Endothelial cell of umbilical vein (primary cell): ENCODE data around the gene TBC1D30. TPM values are rescaled to one million over a fixed set of nuclear protein-coding genes. Genes with fewer than 3 reads are reported as not detected.

Source experiments
- BruUV-seq: library from RNA; stranded (reverse); fragments of 400-500 nt; replicated peaks from 2 replicates; lab custom pipeline; 2021; lab: Mats Ljungman, UMichigan
- CTCF ChIA-PET: fragments of 300-600, 350-600 bp; sonication (Branson Sonifier 250); formaldehyde crosslinking; loops from one replicate; lab custom pipeline; 2021; ENCODE audit warnings: antibody characterized with exemption, inconsistent platforms; lab: Charles Lee
- POLR2A ChIA-PET: fragments of 300-600, 350-600 bp; sonication (Branson Sonifier 250); formaldehyde crosslinking; loops from one replicate; lab custom pipeline; 2021; ENCODE audit warnings: antibody characterized with exemption, inconsistent platforms; lab: Charles Lee
- DNase-seq: peaks from one replicate; pipeline ENCODE4 v3.0.0-alpha.2; 2011; ENCODE audit warnings: low read depth, low spot score
- FAIRE-seq: peaks from 2 replicates; lab custom pipeline; 2011; peaks lifted over from hg19 to GRCh38; lab: Jason Lieb, UNC
- H2AFZ ChIP-seq: 2 replicates; pipeline ENCODE4 v1.6.0; 2012; ENCODE audit warnings: low read depth, low read length, control low read depth, inconsistent platforms
- H3K27ac ChIP-seq: 2 replicates; pipeline ENCODE4 v1.5.1; 2011; ENCODE audit warnings: low read depth, mild to moderate bottlenecking, control low read depth, low read length, moderate library complexity; ENCODE audit not compliant: insufficient read depth
- H3K27me3 ChIP-seq, 2 experiments: 2 replicates each; pipeline versions ENCODE4 v1.6.0 to v1.6.1; 2011; ENCODE audit warnings: low read length in 2 of 2, mixed read lengths in 1 of 2; ENCODE audit not compliant: control insufficient read depth in 2 of 2, insufficient read depth in 2 of 2
- H3K36me3 ChIP-seq, 2 experiments: 2 replicates in 1 of 2; 3 replicates in 1 of 2; pipeline ENCODE4 v1.5.1; 2011; ENCODE audit warnings: low read length in 2 of 2, mild to moderate bottlenecking in 1 of 2, moderate library complexity in 1 of 2; ENCODE audit not compliant: control insufficient read depth in 2 of 2, insufficient read depth in 2 of 2; ENCODE audit errors: extremely low read depth in 1 of 2
- H3K4me1 ChIP-seq: 3 replicates; pipeline ENCODE4 v1.5.1; 2011; ENCODE audit warnings: mild to moderate bottlenecking, low read length; ENCODE audit not compliant: control insufficient read depth, insufficient read depth; ENCODE audit errors: extremely low read depth
- H3K4me2 ChIP-seq: 2 replicates; pipeline ENCODE4 v1.6.1; 2011; ENCODE audit warnings: low read length, control low read depth, mixed read lengths; ENCODE audit not compliant: insufficient read depth
- H3K4me3 ChIP-seq, 3 experiments: fragments of 200-600 bp in 1 of 3; sonication (generic), shearing (Covaris generic) in 1 of 3; replicated peaks in 1 of 3; 2 replicates each; pipeline ENCODE4 v1.5.1; 2011 to 2016; ENCODE audit warnings: control low read depth in 3 of 3, low read length in 3 of 3, mild to moderate bottlenecking in 2 of 3, inconsistent platforms in 1 of 3, low read depth in 1 of 3, moderate library complexity in 1 of 3; ENCODE audit not compliant: insufficient read depth in 1 of 3
- H3K79me2 ChIP-seq: 2 replicates; pipeline ENCODE4 v1.6.0; 2012; ENCODE audit warnings: low read length, inconsistent platforms; ENCODE audit not compliant: control insufficient read depth, insufficient read depth
- H3K9ac ChIP-seq: replicated peaks from 2 replicates; pipeline ENCODE3; 2011; ENCODE audit warnings: low read length, control low read depth; ENCODE audit not compliant: insufficient read depth; ENCODE audit errors: extremely low read depth
- H3K9me1 ChIP-seq: replicated peaks from 3 replicates; pipeline ENCODE4 v1.6.0; 2011; ENCODE audit warnings: mild to moderate bottlenecking, low read length; ENCODE audit not compliant: control insufficient read depth, insufficient read depth; ENCODE audit errors: extremely low read depth
- H3K9me3 ChIP-seq: replicated peaks from 2 replicates; pipeline ENCODE4 v1.5.1; 2012; ENCODE audit warnings: low read length, inconsistent platforms; ENCODE audit not compliant: control insufficient read depth, insufficient read depth
- H4K20me1 ChIP-seq: replicated peaks from 2 replicates; pipeline ENCODE3; 2011; ENCODE audit warnings: mild to moderate bottlenecking, low read length; ENCODE audit not compliant: control insufficient read depth, insufficient read depth; ENCODE audit errors: extremely low read depth
- EZH2 ChIP-seq: IDR thresholded peaks from 2 replicates; pipeline ENCODE4 v1.6.1; 2012; ENCODE audit warnings: borderline replicate concordance, low read depth, mild to moderate bottlenecking, moderate library complexity, low read length, inconsistent platforms; ENCODE audit not compliant: severe bottlenecking
- FOS ChIP-seq: IDR thresholded peaks from 2 replicates; pipeline ENCODE4 v1.6.1; 2011; ENCODE audit warnings: mild to moderate bottlenecking, low read length, moderate library complexity, borderline replicate concordance; ENCODE audit not compliant: insufficient read depth
- GATA2 ChIP-seq: IDR thresholded peaks from 2 replicates; pipeline ENCODE4 v1.7.0; 2011; ENCODE audit warnings: low read depth, mild to moderate bottlenecking, moderate library complexity, mixed read lengths, low read length; ENCODE audit not compliant: insufficient read length, insufficient read depth
- JUN ChIP-seq: IDR thresholded peaks from 2 replicates; pipeline ENCODE4 v1.6.1; 2011; ENCODE audit warnings: borderline replicate concordance, low read depth; ENCODE audit not compliant: insufficient read length, insufficient read depth
- POLR2A ChIP-seq: IDR thresholded peaks from 2 replicates; pipeline ENCODE4 v1.6.1; 2012; ENCODE audit warnings: low read depth, mild to moderate bottlenecking, control low read depth, low read length
- POLR2AphosphoS5 ChIP-seq: IDR thresholded peaks from 2 replicates; pipeline ENCODE4 v1.6.1; 2012; ENCODE audit warnings: low read depth, mild to moderate bottlenecking, control low read depth, low read length, moderate library complexity; ENCODE audit not compliant: insufficient read depth
- dilution Hi-C: fragments of 300-500 bp; cut with MboI; formaldehyde crosslinking; loops from one replicate; pipeline ENCODE4 v1.15.0; 2019; ENCODE audit warnings: low sequenced_read_pairs; ENCODE audit not compliant: extremely low pct_ligation_motif_present
- intact Hi-C: fragments of 100-400 bp; cut with micrococcal nuclease; formaldehyde crosslinking; loops from one replicate; pipeline ENCODE4 v1.10.0; 2022
- polyA plus RNA-seq, 4 experiments: library from polyadenylated mRNA; depleted of rRNA in 3 of 4; stranded (reverse) in 3 of 4; unstranded in 1 of 4; fragments of >200 nt; gene quantifications; 2 replicates each; pipeline versions ENCODE4 v1.2.1 to v1.2.3, GENCODE V29; 2011 to 2012; ENCODE audit warnings: missing spikeins in 1 of 4
- total RNA-seq: library from RNA; stranded (reverse); gene quantifications from 2 replicates; pipeline ENCODE4 v1.2.3, GENCODE V29; 2021

Gene TBC1D30
- total and polyA plus RNA-seq, 2 donors (not counting 3 experiments of a cell fraction or from before 2014, with no cell fraction given) = 4.4 to 7.6 TPM

DNA sequence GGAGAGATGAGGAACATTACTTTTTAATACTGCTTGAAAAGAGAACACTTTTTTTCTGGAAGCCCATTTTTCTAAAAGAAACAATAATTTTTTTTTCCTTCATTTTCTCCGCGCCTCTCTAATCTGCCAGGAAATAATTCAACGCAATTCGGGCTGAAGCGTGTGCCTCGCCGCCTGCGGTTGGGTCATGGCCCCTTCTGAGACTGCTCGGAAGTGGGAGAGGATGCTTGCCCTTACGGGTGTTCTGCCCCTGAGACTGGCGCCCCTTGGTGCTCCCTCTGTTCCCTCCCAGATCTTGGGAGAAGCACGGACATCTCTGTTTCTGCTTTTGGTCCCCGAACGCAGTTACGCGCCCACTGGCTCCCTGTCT lies 332 bp upstream of the TBC1D30 start:
- Histone ChIP-seq H2AFZ (peak overlapping the region; percentile 9), H3K79me2 (no peaks in the 10 kb centered on the region), H3K9me1 (no peaks in the 10 kb centered on the region), H4K20me1 (no peaks in the 10 kb centered on the region), H3K27ac (no peak overlapping the region), H3K4me1 (peaks cover 14% of the 10 kb centered on the region), H3K9ac (no peak overlapping the region), H3K9me3 (no peaks in the 10 kb centered on the region), H3K27me3 (peaks cover 11 to 21% of the 10 kb centered on the region in 2 experiments), H3K36me3 (no peaks in the 10 kb centered on the region), H3K4me3 (peak overlapping the region in 2 of 3 experiments; percentile 28 to 31), H3K4me2 (peak overlapping the region; percentile 45)
- no peak for TF ChIP-seq GATA2
- TF ChIP-seq POLR2AphosphoS5 = no peak
- no peak for TF ChIP-seq JUN
- DNase-seq (peak; percentile 4), FAIRE-seq (no peak)
- intact Hi-C loops = no loop called here
- BruUV-seq = no TSS peak
- dilution Hi-C loops = no loop called here
- ChIA-PET POLR2A (no interaction called here), CTCF (no interaction called here)

DNA sequence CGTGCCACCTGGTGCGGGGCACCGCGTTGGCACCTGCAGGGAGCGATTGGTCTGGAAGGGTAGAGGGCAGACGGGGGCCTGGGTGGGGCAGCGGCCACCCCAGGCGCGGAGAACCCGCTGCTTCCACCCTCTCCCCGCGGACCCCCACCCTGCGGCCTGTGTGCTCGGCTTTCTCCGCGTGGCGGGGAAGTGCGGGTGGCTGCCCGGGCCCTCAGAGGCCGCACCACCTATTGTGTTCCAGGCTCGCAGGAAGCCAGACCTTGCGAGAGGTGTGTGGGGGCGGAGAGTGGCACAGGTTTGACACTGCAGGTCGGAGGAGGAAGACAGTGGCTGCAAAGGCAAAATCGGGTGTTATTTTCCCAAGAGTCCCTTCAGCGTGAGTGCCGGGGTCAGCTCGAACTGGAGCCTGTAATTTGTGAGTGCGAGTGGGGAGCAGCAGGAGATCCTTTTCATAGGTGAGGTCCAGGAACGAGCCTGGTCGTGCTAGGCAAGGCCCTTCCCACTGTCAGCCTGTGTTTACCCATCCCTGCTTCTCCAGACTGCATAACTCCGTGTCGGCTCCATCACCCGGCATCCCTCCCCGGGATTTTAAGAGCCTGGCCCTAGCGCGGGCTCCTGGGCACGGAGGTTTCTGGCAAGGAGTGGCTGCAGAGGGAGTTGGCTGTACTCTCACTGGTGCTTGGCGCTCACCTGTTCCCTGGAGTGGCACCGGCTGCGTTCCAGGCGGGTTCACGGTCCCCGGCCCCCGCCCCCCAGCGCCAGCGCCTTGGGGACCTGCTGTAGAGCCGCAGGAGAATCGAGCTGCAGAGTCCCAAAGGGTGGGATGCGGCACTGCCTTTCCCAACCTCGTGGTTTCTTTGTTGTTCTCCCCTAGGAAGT lies 935 bp downstream of the TBC1D30 start:
- intact Hi-C loops = no loop called here
- H3K27ac ChIP-seq = no peak overlapping the region
- FAIRE-seq = no peak
- peaks cover 14% of the 10 kb centered on the region for H3K4me1 ChIP-seq
- dilution Hi-C loops = no loop called here
- H3K9me3 ChIP-seq = no peaks in the 10 kb centered on the region
- no TSS peak for BruUV-seq
- ChIA-PET CTCF (interaction anchor here (0.7 to 1.3 kb wide), 2 partner anchors 23 to 24 kb away, joined by 4 to 5 read pairs; no protein-coding TSS in a partner anchor), POLR2A (no interaction called here)
- H3K9ac ChIP-seq = no peak overlapping the region
- no peak for DNase-seq
- TF ChIP-seq FOS (no peak), POLR2A (no peak), EZH2 (peak; percentile 76), JUN (no peak), GATA2 (no peak)
- peaks cover 11 to 21% of the 10 kb centered on the region in 2 experiments for H3K27me3 ChIP-seq
- H3K4me2 ChIP-seq = peak overlapping the region; percentile 45
- no peaks in the 10 kb centered on the region for H3K9me1 ChIP-seq
- H3K79me2 ChIP-seq = no peaks in the 10 kb centered on the region
- H4K20me1 ChIP-seq = no peaks in the 10 kb centered on the region
- H3K4me3 ChIP-seq = no peak overlapping the region
- no peak overlapping the region for H2AFZ ChIP-seq
- H3K36me3 ChIP-seq = no peaks in the 10 kb centered on the region
